ENCODE measurements around the gene BRINP3.
A peak's percentile ranks its signal among the peaks of the same experiment; 100 is the strongest.
"Not testable (repeated sequence)": the region's sequence is repeated elsewhere in the genome, so short reads cannot be mapped to it uniquely, and the experiment has no call there.

BRINP3 gene

DNA sequence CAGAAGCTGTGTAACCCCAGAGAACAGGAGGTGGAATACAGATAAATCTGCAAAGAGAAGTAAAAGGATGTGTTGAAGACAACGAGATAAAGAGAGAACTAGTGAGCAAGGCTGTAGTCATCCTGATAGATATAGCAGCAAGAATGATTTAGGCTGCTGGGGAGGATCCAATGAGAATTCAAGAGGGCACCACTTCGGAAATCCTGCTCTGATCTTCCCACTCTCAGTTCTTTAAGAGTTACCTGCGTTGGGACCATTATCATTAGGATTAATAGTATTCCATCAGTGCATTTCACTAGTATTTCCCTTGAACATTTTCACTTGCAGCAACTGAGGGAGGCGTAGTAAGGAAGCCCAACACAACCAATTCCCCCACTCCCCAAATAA, at the start of gene BRINP3:
Gene BRINP3 (minus strand): TSS at position 103 of the 387 bp plus-strand sequence.
- DNase-seq: no peak

- DNase-seq: no peak
Observed at GRCh38 chr1:190511554-190511953, 33.9 kb upstream of the BRINP3 start.

GRCh38 chr1:190507357-190507756, 29.7 kb upstream of the BRINP3 start:
- no peak for DNase-seq

- DNase-seq: not testable (repeated sequence)
Observed at GRCh38 chr1:190504539-190504938, 26.9 kb upstream of the BRINP3 start.

DNA sequence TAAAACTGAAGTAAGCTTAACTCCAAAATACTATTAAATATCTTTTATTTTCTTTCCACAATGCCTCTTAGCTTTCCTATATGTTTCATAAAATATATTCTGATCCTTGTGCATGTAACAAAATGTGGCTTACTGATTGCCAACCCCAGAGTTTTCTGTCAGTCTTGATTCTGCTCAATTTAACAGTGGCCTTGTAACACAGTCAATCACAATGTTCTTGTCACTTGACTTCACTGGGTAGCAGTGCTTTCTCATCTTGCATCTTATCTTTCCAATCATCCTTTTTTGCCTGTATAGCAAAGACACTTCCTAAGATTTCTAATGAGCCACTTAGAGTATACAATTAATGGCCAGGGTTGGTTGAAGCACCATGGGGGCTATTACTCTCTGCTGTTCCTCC, 19.9 kb upstream of the BRINP3 start:
- no peak for DNase-seq

- DNase-seq: no peak
Observed at GRCh38 chr1:190494451-190494850, 16.8 kb upstream of the BRINP3 start.

- DNase-seq: no peak
Observed at GRCh38 chr1:190491404-190491803, 13.7 kb upstream of the BRINP3 start.

DNA sequence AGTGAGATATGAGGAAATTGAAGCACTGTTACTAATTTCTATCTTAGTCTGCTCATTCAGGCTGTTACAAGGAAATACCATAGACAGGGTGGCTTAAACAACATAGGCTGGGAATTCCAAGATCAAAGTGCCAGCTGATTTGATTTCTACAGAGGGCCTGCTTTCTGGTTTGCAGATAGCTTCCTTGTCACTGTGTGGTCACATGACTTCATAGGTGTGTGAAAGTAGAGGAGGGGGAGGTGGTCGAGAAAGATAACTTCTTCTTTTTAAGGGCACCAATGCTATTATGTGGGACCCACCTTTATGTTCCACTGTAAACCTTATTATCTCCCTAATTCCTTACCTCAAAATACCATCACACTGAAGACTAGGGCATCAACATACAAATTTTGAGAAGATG, 6.4 kb upstream of the BRINP3 start:
- DNase-seq: no peak

- no peak for DNase-seq
Observed at GRCh38 chr1:190480231-190480630, 2.6 kb upstream of the BRINP3 start.

- no peak for DNase-seq
Observed at GRCh38 chr1:190479516-190479915, 1.9 kb upstream of the BRINP3 start.

GRCh38 chr1:190479050-190479397, 1.4 kb upstream of the BRINP3 start:
- no peak for DNase-seq

- peak; percentile 50 for DNase-seq
Observed at GRCh38 chr1:190478149-190479049, 735 bp upstream of the BRINP3 start.

DNA sequence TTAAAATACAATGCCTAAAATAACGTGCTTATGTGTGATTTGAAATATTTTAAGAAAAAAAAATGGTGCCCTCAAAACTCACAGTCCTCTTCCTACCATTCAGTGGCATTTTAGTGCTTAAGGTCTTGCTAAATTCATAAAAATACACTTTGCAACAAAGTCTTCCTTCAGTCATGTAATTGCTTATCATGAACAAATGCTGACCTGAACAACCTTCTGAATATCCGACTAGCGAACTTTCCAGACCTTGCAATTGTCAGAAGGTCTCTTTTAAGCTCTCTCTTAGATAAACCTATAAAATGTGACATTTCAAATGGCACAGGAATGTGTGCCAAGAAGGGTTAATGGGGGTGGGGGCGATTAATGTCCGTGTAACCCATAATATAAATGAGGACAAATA, 858 bp downstream of the BRINP3 start:
- no peak for DNase-seq

DNA sequence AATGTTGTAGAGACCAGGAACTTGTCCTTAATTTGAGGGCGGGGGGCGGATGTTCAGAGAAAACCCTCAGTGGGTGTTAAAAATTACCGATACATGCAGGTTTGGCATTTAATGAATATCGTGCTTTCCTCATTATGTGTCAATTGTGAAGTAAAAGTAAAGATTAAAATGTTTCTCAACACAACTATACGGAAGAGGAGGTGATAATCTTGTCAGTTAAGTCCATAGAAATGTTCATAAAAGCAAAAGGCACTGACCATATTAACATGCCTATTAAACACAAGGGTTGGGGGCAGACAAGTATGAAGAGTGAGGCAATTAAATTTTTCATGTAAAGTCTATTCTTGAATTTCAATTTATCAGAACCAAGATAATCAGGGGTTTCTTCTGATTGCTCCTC, 1.3 kb downstream of the BRINP3 start:
- DNase-seq: no peak

DNA sequence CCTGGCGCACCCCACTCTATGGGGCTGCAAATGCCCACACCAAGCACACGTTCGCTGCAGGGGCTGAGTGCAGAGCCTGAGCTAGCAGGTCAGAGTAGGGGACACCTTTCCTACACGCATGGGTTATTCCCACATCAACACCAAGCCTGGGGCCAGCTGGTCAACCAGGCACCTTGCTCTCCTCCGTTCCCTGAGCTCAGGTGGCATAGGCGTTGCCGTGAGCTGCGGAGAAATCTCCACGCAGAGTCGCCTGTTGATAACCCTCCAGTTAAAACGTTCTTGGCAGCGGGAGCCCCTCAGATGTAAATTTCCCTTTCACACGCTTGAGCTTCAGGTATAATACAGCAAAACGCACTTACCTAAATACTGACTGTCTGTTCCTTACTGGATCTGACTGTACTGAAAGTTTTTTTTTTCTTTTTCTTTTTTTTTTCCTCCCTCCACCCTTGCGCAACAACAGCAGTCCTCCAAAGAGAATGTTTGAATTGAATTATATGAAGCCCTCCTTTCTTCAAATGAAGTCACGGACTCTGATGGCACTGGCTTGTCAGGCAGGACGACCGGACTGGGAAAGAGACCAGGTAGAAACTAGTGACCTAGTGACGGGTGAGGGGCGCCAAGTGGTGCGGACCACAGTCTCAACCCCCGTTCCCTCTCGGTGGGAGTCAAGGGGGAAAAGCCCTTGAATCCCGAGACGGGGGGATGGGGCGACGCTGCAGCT, 2.1 kb downstream of the BRINP3 start:
- DNase-seq: no peak

GRCh38 chr1:190474650-190475211, 2.9 kb downstream of the BRINP3 start:
- no peak for DNase-seq

- no peak for DNase-seq
Observed at GRCh38 chr1:190474010-190474409, 3.7 kb downstream of the BRINP3 start.

DNA sequence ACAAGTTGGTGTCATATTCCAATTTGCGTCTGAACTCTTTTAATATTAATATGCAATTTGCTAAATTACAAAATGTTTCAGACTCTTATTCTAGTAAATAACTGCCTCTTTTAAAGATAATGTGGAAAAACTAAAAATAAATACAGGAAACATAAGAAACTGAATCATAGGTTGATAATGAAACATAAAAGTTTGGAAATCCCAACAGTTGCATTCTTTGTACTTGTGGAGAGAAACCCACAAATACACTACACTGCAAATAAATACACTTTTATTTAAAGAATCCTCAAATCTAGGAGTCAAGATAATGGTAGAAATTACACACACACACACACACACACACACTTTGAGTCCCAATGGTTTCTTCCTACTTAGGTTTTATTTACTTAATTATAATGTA, 5.2 kb downstream of the BRINP3 start:
- no peak for DNase-seq

- no peak for DNase-seq
Observed at GRCh38 chr1:190472042-190472441, 5.6 kb downstream of the BRINP3 start.

- DNase-seq: no peak
Observed at GRCh38 chr1:190464690-190465089, 13.0 kb downstream of the BRINP3 start.

DNA sequence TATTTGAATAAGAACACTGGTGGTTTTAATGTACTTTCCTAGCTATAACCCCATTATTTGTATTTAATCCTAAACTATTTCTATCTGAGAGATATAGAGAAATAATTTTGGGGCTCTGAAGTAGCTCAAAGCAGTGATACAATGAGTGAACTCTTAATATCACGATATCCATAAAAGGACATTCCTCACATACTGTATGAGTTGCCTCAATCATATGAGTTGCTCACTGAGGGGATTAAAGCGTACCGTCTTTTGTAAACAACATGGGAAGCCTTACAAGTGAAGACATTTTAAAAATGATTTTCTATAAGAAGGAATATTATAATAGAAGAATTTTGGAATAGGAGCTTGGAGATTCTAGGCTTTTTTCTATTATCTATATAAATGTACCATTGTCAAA, 21.5 kb downstream of the BRINP3 start:
- no peak for DNase-seq

DNA sequence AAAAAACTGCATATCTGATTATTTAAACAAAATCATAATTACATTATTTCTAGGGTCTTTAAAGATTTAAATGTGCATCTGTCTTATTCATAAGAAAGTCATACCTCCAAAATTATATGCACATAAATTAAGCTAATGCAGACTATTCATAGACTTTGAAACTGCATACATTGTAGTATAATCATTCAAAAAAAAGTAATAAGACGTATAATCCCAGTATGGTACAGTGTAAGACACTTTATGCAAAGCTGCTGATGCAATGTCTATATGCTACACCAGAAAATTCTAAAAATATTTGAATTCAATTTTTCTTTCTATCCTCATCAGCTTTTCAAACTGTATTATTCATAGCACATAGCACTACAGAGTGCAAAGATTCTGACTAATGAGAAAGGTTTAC, 22.0 kb downstream of the BRINP3 start:
- no peak for DNase-seq

DNA sequence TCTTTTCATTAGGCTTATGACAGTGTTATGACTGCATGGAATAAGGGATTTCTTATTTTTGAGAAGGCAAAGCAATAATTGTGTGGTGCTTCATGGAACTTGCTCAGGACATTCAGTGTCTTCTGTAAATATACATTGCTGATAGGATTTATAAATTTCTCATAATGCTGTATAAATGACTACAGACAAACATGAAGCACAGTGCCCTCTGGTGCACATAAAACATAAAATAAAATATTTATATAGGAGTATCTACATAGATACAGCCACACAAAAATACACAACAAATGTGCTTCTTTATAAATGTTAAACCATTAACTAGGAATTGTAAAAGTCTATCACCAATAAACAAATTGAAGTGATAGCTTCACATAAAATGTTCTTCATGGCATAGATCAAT, 24.1 kb downstream of the BRINP3 start:
- DNase-seq: no peak

DNA sequence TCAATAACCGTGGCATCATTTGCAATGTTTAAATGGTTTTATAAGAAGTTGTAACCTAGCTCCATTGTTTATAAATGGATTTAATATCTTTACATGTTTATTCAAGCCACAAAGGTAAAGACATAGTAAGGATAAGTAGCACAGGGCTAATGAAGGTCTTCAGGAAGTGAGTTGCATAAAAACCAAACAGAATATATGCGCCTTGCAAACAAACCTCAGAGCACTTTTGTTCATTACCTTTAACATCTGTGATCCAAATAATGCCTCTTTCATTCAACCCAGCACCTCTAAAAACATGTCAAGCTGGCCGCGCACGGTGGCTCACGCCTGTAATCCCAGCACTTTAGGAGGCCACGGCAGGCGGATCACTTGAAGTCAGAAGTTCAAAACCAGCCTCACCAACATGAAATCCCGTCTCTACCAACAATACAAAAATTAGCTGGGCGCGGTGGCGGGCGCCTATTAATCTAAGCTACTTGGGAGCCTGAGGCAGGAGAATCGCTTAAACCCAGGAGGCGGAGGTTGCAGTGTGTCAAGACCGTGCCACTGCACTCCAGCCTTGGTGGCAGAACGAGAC, 25.3 kb downstream of the BRINP3 start:
- DNase-seq: no peak
